Fibroblast of pulmonary artery (primary cell): ENCODE measurements around the gene FMO5.

Experiments used
- DNase-seq: peaks from one replicate; pipeline ENCODE4 v3.0.0-alpha.2; 2010; ENCODE audit warnings: low read depth
- H3K4me3 ChIP-seq: replicated peaks from 2 replicates; pipeline ENCODE4 v1.5.1; 2011; ENCODE audit warnings: low read depth, mild to moderate bottlenecking, control low read depth, low read length, moderate library complexity
- TF ChIP-seq, protein P1 (sequence below): IDR thresholded peaks from 2 replicates; pipeline ENCODE4 v1.5.1; 2011; ENCODE audit warnings: mild to moderate bottlenecking, control low read depth, low read length, inconsistent platforms; ENCODE audit errors: missing control alignments

Gene FMO5, protein sequence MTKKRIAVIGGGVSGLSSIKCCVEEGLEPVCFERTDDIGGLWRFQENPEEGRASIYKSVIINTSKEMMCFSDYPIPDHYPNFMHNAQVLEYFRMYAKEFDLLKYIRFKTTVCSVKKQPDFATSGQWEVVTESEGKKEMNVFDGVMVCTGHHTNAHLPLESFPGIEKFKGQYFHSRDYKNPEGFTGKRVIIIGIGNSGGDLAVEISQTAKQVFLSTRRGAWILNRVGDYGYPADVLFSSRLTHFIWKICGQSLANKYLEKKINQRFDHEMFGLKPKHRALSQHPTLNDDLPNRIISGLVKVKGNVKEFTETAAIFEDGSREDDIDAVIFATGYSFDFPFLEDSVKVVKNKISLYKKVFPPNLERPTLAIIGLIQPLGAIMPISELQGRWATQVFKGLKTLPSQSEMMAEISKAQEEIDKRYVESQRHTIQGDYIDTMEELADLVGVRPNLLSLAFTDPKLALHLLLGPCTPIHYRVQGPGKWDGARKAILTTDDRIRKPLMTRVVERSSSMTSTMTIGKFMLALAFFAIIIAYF

GRCh38 chr1:147225193-147225730, at the start of gene FMO5:
TSS of gene FMO5 (minus strand) at chr1:147225339. CDS start at chr1:147225029, 310 bp downstream.
- TF ChIP-seq, protein P1, sequence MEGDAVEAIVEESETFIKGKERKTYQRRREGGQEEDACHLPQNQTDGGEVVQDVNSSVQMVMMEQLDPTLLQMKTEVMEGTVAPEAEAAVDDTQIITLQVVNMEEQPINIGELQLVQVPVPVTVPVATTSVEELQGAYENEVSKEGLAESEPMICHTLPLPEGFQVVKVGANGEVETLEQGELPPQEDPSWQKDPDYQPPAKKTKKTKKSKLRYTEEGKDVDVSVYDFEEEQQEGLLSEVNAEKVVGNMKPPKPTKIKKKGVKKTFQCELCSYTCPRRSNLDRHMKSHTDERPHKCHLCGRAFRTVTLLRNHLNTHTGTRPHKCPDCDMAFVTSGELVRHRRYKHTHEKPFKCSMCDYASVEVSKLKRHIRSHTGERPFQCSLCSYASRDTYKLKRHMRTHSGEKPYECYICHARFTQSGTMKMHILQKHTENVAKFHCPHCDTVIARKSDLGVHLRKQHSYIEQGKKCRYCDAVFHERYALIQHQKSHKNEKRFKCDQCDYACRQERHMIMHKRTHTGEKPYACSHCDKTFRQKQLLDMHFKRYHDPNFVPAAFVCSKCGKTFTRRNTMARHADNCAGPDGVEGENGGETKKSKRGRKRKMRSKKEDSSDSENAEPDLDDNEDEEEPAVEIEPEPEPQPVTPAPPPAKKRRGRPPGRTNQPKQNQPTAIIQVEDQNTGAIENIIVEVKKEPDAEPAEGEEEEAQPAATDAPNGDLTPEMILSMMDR = peak; percentile 19
- peak within 1 kb of the TSS; percentile 72 for H3K4me3 ChIP-seq
- DNase-seq = peak; percentile 75

- TF ChIP-seq, protein P1 = peak; percentile 38
- peak overlapping the region; percentile 3 for H3K4me3 ChIP-seq
- DNase-seq = peak; percentile 88
Measured at GRCh38 chr1:147273409-147274336, 48.5 kb upstream of the FMO5 start.

DNA sequence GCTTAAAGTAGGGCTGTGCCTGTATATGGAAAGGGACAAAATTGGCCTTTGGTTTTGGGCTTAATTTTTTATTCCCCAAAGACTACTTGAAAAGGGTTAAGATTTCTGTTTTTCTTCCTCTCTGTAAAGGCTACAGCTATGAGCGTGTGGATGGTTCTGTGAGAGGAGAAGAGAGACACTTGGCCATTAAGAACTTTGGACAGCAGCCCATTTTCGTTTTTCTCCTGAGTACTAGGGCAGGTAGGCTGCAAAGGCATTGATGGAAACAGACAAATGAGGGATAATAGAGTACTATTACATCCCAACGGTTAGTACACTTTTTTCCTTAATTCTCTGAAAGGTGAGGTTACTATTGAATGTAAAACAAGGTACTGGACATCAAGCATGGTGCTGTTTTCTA, 46.9 kb upstream of the FMO5 start:
- H3K4me3 ChIP-seq = no peak overlapping the region
- TF ChIP-seq, protein P1 = no peak
- no peak for DNase-seq

DNA sequence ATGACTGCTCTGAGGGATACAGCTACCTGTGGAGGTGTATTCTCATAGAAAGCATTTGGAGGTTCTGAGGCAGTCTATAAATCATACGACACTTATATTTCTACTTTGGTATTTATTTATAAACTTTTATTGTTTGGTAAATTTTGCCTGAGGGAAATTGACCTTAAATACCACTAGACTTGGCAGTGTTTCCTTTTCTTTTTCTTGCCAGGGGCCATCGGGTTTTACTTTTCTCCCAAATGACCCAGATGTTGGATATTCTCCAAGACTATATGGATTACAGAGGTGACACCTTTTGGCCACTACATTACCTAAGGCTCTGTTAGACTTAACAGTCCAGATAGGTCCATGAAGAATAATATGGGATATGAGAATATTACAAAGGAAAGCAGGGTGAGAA, 45.6 kb upstream of the FMO5 start:
- no peak for DNase-seq
- no peak overlapping the region for H3K4me3 ChIP-seq
- TF ChIP-seq, protein P1 = no peak

- H3K4me3 ChIP-seq = no peak overlapping the region
- peak; percentile 38 for DNase-seq
- TF ChIP-seq, protein P1 = no peak
Measured at GRCh38 chr1:147267711-147268110, 42.6 kb upstream of the FMO5 start.

- TF ChIP-seq, protein P1 = no peak
- H3K4me3 ChIP-seq = no peak overlapping the region
- no peak for DNase-seq
Measured at GRCh38 chr1:147266381-147266780, 41.2 kb upstream of the FMO5 start.
